ENCODE data around the gene EVX2. TPM values are rescaled to one million over a fixed set of nuclear protein-coding genes. Genes with fewer than 3 reads are reported as not detected.

The EVX2 gene
- total RNA-seq, 1 experiment from 2014 or later = not detected

GRCh38 chr2:176100547-176101140 is 16.9 kb upstream of the EVX2 start (continued):
- TF ChIP-seq HMGXB4 (CRISPR knock-in tag; IDR thresholded peaks at IDR 0.05) = no peak
- TF ChIP-seq CDX4 (CRISPR knock-in tag; IDR thresholded peaks at IDR 0.05; ENCODE audit: borderline replicate concordance) = no peak
- no peak for TF ChIP-seq ZBTB21 (CRISPR knock-in tag; IDR thresholded peaks at IDR 0.05; ENCODE audit: borderline replicate concordance)
- TF ChIP-seq ATF6 (CRISPR knock-in tag; IDR thresholded peaks at IDR 0.05) = no peak
- no peak for TF ChIP-seq ZNF671 (CRISPR knock-in tag; IDR thresholded peaks at IDR 0.05)
- TF ChIP-seq STAT6 (CRISPR knock-in tag; conservative IDR thresholded peaks at IDR 0.05; ENCODE audit: low read depth) = no peak
- no peak for TF ChIP-seq ARID4B (CRISPR knock-in tag; IDR thresholded peaks at IDR 0.05; ENCODE audit: borderline replicate concordance)
- no peak for TF ChIP-seq CBFB (CRISPR knock-in tag; IDR thresholded peaks at IDR 0.05; ENCODE audit: low read depth)

- H3K27me3 Mint-ChIP-seq (ENCODE audit: low read depth) = peaks cover 99% of the 10 kb centered on the region
- peaks cover 61% of the 10 kb centered on the region for H3K4me1 Mint-ChIP-seq
- H3K4me3 Mint-ChIP-seq = peak within 1 kb of the TSS; percentile 65
- no peak for DNase-seq (ENCODE audit: low spot score)
- ATAC-seq = no peak
- TF ChIP-seq TEAD4 (CRISPR knock-in tag; IDR thresholded peaks at IDR 0.05) = no peak
- H3K36me3 Mint-ChIP-seq = no peaks in the 10 kb centered on the region
- H3K27ac Mint-ChIP-seq = no peak within 1 kb of the TSS
- CTCF ChIA-PET = no interaction called here
- POLR2A ChIA-PET = interaction anchor here (0.6 kb wide), 1 partner anchor 36 kb away, joined by 7 read pairs; no protein-coding TSS in a partner anchor
- H3K9me3 Mint-ChIP-seq = no peaks in the 10 kb centered on the region
These were observed 16.2 kb upstream of the EVX2 start, which contains the start of gene HOXD12 for GRCh38 chr2:176099728-176100546. HOXD12 (plus strand) TSS chr2:176099795; CDS start chr2:176099802, 7 bp downstream.

Measured in WTC11 (cell line).